Liver (tissue), 9 donors: ENCODE data around the gene SIGLEC12. TPM values are rescaled to one million over a fixed set of nuclear protein-coding genes. Genes with fewer than 3 reads are reported as not detected.

Experiments
- DNase-seq: peaks from one replicate; pipeline ENCODE4 v3.0.0-alpha.2; 2017; ENCODE audit warnings: low spot score
- H3K27ac ChIP-seq, 2 donors: one replicate each; pipeline ENCODE4 v1.7.0; 2013; ENCODE audit warnings: inconsistent platforms in 2 of 2, low read length in 2 of 2, control low read depth in 1 of 2, low read depth in 1 of 2, mild to moderate bottlenecking in 1 of 2
- H3K27me3 ChIP-seq, 4 donors: one replicate each; pipeline versions ENCODE4 v1.6.1 to v1.7.0; 2013; ENCODE audit warnings: low read length in 3 of 4, inconsistent platforms in 1 of 4, mild to moderate bottlenecking in 1 of 4, moderate library complexity in 1 of 4; ENCODE audit not compliant: control insufficient read depth in 4 of 4, insufficient read depth in 4 of 4
- H3K36me3 ChIP-seq, 4 donors: one replicate each; pipeline versions ENCODE4 v1.6.1 to v1.7.0; 2013; ENCODE audit warnings: low read length in 3 of 4, mild to moderate bottlenecking in 3 of 4, low read depth in 1 of 4, moderate library complexity in 1 of 4; ENCODE audit not compliant: control insufficient read depth in 4 of 4, insufficient read depth in 3 of 4
- H3K4me1 ChIP-seq, 4 donors: one replicate each; pipeline versions ENCODE4 v1.6.1 to v1.7.0; 2013; ENCODE audit warnings: low read length in 3 of 4, mild to moderate bottlenecking in 3 of 4, moderate library complexity in 1 of 4; ENCODE audit not compliant: control insufficient read depth in 4 of 4, insufficient read depth in 4 of 4
- H3K4me3 ChIP-seq, 3 donors: one replicate each; pipeline versions ENCODE4 v1.6.1 to v1.7.0; 2013; ENCODE audit warnings: low read length in 3 of 3, control low read depth in 1 of 3, low read depth in 1 of 3, mild to moderate bottlenecking in 1 of 3
- H3K9ac ChIP-seq, 2 donors: one replicate each; pipeline ENCODE4 v1.7.0; 2013; ENCODE audit warnings: low read length in 2 of 2, mild to moderate bottlenecking in 2 of 2, moderate library complexity in 2 of 2, control low read depth in 1 of 2, low read depth in 1 of 2
- H3K9me3 ChIP-seq, 4 donors: one replicate each; pipeline versions ENCODE4 v1.6.1 to v1.7.0; 2013; ENCODE audit warnings: low read length in 3 of 4; ENCODE audit not compliant: control insufficient read depth in 4 of 4
- EGR1 ChIP-seq, 2 donors: IDR thresholded peaks; 2 replicates each; pipeline ENCODE4 v1.6.1; 2016 to 2018; ENCODE audit warnings: antibody characterized with exemption in 2 of 2, low read depth in 2 of 2
- FOXA1 ChIP-seq: IDR thresholded peaks from 2 replicates; pipeline ENCODE4 v1.6.1; 2016; ENCODE audit warnings: antibody characterized with exemption
- FOXA2 ChIP-seq: IDR thresholded peaks from 2 replicates; pipeline ENCODE4 v1.6.1; 2016; ENCODE audit warnings: antibody characterized with exemption
- GABPA ChIP-seq, 2 donors: IDR thresholded peaks in 1 of 2; conservative IDR thresholded peaks in 1 of 2; 2 replicates each; pipeline ENCODE4 v1.6.1; 2016; ENCODE audit warnings: antibody characterized with exemption in 2 of 2, mild to moderate bottlenecking in 1 of 2, moderate library complexity in 1 of 2
- HNF4A ChIP-seq, 2 donors: conservative IDR thresholded peaks; 2 replicates each; pipeline ENCODE4 v1.6.1; 2016; ENCODE audit warnings: antibody characterized with exemption in 2 of 2, mild to moderate bottlenecking in 2 of 2
- HNF4G ChIP-seq: IDR thresholded peaks from 2 replicates; pipeline ENCODE4 v1.6.1; 2016; ENCODE audit warnings: antibody characterized with exemption
- JUND ChIP-seq, 2 donors: IDR thresholded peaks; 2 replicates each; pipeline ENCODE4 v1.6.1; 2016; ENCODE audit warnings: antibody characterized with exemption in 2 of 2
- NR2F2 ChIP-seq: IDR thresholded peaks from 2 replicates; pipeline ENCODE4 v1.6.1; 2016; ENCODE audit warnings: antibody characterized with exemption
- RAD21 ChIP-seq, 2 donors: IDR thresholded peaks; 2 replicates each; pipeline ENCODE4 v1.6.1; 2016; ENCODE audit warnings: antibody characterized with exemption in 2 of 2, mild to moderate bottlenecking in 2 of 2
- RXRA ChIP-seq, 2 donors: IDR thresholded peaks; 2 replicates each; pipeline ENCODE4 v1.6.1; 2017 to 2018; ENCODE audit warnings: antibody characterized with exemption in 2 of 2, mild to moderate bottlenecking in 1 of 2
- SP1 ChIP-seq: IDR thresholded peaks from 2 replicates; pipeline ENCODE4 v1.6.1; 2018; ENCODE audit warnings: antibody characterized with exemption, mild to moderate bottlenecking
- TAF1 ChIP-seq: conservative IDR thresholded peaks from 2 replicates; pipeline ENCODE4 v1.6.1; 2016; ENCODE audit warnings: antibody characterized with exemption, mild to moderate bottlenecking
- YY1 ChIP-seq: IDR thresholded peaks from 2 replicates; pipeline ENCODE4 v1.6.1; 2016; ENCODE audit warnings: antibody characterized with exemption, mild to moderate bottlenecking
- WGBS: extraction: QIAGEN DNeasy Blood & Tissue Kit; methylation state at CpG from one replicate; pipeline ENCODE4 v1.1.7; 2013; 5-methylcytosine and 5-hydroxymethylcytosine counted together
- polyA plus RNA-seq, 2 donors: library from polyadenylated mRNA; stranded (reverse) in 1 of 2; unstranded in 1 of 2; fragments of 200-250 nt in 1 of 2; fragments of >200 nt in 1 of 2; fragmentation: Nextera tagmentation in 1 of 2; extraction: Ambion mirVana in 1 of 2; gene quantifications; one replicate each; pipeline versions ENCODE4 v1.2.1 to v1.2.3, GENCODE V29; 2013 to 2015
- total RNA-seq, 2 donors: library from RNA; depleted of rRNA; stranded (reverse); fragments of >200 nt; gene quantifications; one replicate each; pipeline ENCODE4 v1.2.3, GENCODE V29; 2014
- TF ChIP-seq, protein P1 (sequence below): IDR thresholded peaks from 2 replicates; pipeline ENCODE4 v1.6.1; 2016; ENCODE audit warnings: antibody characterized with exemption
- TF ChIP-seq, protein P2 (sequence below): IDR thresholded peaks from 2 replicates; pipeline ENCODE4 v1.6.1; 2016; ENCODE audit warnings: antibody characterized with exemption
- TF ChIP-seq, protein P3 (sequence below): IDR thresholded peaks from 2 replicates; pipeline ENCODE4 v1.6.1; 2016; ENCODE audit warnings: antibody characterized with exemption
- TF ChIP-seq, protein P4 (sequence below): IDR thresholded peaks from 2 replicates; pipeline ENCODE4 v1.6.1; 2016; ENCODE audit warnings: antibody characterized with exemption, mild to moderate bottlenecking
- TF ChIP-seq, protein P5 (sequence below): fragments of 150-350 bp; IDR thresholded peaks from 2 replicates; pipeline ENCODE4 v1.5.1; 2017; ENCODE audit warnings: improper control_type of control experiment, low read depth, low read length; ENCODE audit not compliant: missing input control
- donor health status: healthy.
- donor health status: healthy.
- donor health status: healthy.
- donor health status: healthy.
- donor health status: healthy.

The SIGLEC12 gene
- total and polyA plus RNA-seq, 4 donors, result 0.05 to 5.0 (median 0.52) TPM

DNA sequence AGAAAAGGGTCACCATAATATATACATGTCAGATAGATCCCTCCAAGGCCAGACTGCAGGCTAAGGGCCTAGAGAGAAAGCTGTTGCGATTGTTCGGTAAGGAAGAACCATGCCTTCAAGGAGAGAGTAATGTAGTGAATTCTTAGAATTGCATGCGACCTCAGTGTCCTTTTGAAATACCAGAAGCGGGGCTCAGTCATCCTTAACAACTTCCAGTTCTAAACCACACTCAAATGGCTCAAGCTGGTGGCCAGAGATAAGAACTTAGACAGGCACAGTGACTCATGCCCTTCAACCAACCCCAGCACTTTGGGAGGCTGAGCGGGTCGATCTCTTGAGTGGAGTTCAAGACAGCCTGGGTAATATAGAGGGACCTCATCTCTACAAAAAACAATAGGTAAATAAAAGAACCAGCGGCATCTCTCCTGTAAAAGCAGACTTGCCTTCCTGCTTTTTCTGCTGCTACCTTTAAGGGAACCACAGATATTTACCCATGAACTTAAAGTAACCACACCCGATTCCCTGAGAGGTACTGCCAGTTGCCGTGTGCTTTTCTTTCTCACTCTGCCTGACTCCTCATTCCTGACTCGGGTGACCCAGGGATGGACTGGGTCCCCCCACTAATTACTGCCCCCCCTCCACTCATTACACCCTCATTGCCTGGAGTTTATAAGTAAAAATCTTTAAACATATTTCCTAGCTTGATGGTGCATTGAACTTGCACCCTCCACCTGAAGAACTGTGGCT, 45.2 kb upstream of the SIGLEC12 start:
- H3K9ac ChIP-seq, result no peak overlapping the region
- H3K27ac ChIP-seq, result no peak overlapping the region
- TF ChIP-seq, protein P1, sequence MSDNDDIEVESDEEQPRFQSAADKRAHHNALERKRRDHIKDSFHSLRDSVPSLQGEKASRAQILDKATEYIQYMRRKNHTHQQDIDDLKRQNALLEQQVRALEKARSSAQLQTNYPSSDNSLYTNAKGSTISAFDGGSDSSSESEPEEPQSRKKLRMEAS, result no peak
- TF ChIP-seq FOXA2, result no peak
- no peak for TF ChIP-seq HNF4G
- no peak for TF ChIP-seq RXRA (IDR thresholded peaks at IDR 0.05)
- no peak for TF ChIP-seq TAF1
- no peak for TF ChIP-seq JUND (IDR thresholded peaks at IDR 0.05)
- TF ChIP-seq EGR1 (IDR thresholded peaks at IDR 0.05; ENCODE audit: low read depth in 2 of 2), result no peak
- TF ChIP-seq NR2F2, result no peak
- TF ChIP-seq RAD21 (IDR thresholded peaks at IDR 0.05), result no peak
- no peak for TF ChIP-seq SP1
- no peak for TF ChIP-seq FOXA1
- TF ChIP-seq, protein P2, sequence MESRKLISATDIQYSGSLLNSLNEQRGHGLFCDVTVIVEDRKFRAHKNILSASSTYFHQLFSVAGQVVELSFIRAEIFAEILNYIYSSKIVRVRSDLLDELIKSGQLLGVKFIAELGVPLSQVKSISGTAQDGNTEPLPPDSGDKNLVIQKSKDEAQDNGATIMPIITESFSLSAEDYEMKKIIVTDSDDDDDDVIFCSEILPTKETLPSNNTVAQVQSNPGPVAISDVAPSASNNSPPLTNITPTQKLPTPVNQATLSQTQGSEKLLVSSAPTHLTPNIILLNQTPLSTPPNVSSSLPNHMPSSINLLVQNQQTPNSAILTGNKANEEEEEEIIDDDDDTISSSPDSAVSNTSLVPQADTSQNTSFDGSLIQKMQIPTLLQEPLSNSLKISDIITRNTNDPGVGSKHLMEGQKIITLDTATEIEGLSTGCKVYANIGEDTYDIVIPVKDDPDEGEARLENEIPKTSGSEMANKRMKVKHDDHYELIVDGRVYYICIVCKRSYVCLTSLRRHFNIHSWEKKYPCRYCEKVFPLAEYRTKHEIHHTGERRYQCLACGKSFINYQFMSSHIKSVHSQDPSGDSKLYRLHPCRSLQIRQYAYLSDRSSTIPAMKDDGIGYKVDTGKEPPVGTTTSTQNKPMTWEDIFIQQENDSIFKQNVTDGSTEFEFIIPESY, result no peak
- TF ChIP-seq HNF4A (conservative IDR thresholded peaks at IDR 0.05), result no peak
- TF ChIP-seq, protein P3, sequence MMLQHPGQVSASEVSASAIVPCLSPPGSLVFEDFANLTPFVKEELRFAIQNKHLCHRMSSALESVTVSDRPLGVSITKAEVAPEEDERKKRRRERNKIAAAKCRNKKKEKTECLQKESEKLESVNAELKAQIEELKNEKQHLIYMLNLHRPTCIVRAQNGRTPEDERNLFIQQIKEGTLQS, result no peak
- no peak for TF ChIP-seq GABPA (IDR thresholded peaks at IDR 0.05 in 1 of 2, conservative IDR thresholded peaks at IDR 0.05 in 1 of 2)
- no peak for TF ChIP-seq YY1
- no peaks in the 10 kb centered on the region for H3K9me3 ChIP-seq
- DNase-seq, result peak; percentile 71
- no peaks in the 10 kb centered on the region for H3K4me1 ChIP-seq
- peaks cover 0 to 4% (median 0%) of the 10 kb centered on the region in 4 donors for H3K27me3 ChIP-seq
- no peaks in the 10 kb centered on the region for H3K36me3 ChIP-seq
- H3K4me3 ChIP-seq, result no peak overlapping the region
- 47% methylated on average over 10 of the region's 10 CpGs for WGBS

- no peak overlapping the region for H3K27ac ChIP-seq
- H3K4me3 ChIP-seq, result no peak overlapping the region
- no peaks in the 10 kb centered on the region for H3K4me1 ChIP-seq
- H3K27me3 ChIP-seq, result peaks cover 0 to 4% (median 0%) of the 10 kb centered on the region in 4 donors
- no peaks in the 10 kb centered on the region for H3K36me3 ChIP-seq
- no peak for TF ChIP-seq TAF1
- TF ChIP-seq, protein P4, sequence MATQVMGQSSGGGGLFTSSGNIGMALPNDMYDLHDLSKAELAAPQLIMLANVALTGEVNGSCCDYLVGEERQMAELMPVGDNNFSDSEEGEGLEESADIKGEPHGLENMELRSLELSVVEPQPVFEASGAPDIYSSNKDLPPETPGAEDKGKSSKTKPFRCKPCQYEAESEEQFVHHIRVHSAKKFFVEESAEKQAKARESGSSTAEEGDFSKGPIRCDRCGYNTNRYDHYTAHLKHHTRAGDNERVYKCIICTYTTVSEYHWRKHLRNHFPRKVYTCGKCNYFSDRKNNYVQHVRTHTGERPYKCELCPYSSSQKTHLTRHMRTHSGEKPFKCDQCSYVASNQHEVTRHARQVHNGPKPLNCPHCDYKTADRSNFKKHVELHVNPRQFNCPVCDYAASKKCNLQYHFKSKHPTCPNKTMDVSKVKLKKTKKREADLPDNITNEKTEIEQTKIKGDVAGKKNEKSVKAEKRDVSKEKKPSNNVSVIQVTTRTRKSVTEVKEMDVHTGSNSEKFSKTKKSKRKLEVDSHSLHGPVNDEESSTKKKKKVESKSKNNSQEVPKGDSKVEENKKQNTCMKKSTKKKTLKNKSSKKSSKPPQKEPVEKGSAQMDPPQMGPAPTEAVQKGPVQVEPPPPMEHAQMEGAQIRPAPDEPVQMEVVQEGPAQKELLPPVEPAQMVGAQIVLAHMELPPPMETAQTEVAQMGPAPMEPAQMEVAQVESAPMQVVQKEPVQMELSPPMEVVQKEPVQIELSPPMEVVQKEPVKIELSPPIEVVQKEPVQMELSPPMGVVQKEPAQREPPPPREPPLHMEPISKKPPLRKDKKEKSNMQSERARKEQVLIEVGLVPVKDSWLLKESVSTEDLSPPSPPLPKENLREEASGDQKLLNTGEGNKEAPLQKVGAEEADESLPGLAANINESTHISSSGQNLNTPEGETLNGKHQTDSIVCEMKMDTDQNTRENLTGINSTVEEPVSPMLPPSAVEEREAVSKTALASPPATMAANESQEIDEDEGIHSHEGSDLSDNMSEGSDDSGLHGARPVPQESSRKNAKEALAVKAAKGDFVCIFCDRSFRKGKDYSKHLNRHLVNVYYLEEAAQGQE, result no peak
- TF ChIP-seq, protein P5, sequence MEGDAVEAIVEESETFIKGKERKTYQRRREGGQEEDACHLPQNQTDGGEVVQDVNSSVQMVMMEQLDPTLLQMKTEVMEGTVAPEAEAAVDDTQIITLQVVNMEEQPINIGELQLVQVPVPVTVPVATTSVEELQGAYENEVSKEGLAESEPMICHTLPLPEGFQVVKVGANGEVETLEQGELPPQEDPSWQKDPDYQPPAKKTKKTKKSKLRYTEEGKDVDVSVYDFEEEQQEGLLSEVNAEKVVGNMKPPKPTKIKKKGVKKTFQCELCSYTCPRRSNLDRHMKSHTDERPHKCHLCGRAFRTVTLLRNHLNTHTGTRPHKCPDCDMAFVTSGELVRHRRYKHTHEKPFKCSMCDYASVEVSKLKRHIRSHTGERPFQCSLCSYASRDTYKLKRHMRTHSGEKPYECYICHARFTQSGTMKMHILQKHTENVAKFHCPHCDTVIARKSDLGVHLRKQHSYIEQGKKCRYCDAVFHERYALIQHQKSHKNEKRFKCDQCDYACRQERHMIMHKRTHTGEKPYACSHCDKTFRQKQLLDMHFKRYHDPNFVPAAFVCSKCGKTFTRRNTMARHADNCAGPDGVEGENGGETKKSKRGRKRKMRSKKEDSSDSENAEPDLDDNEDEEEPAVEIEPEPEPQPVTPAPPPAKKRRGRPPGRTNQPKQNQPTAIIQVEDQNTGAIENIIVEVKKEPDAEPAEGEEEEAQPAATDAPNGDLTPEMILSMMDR, result no peak
- TF ChIP-seq HNF4G, result no peak
- 59% methylated on average over 5 of the region's 5 CpGs for WGBS
- no peak overlapping the region for H3K9ac ChIP-seq
- peak; percentile 51 for DNase-seq
- H3K9me3 ChIP-seq, result no peaks in the 10 kb centered on the region
Measured at GRCh38 chr19:51546107-51546649, 44.6 kb upstream of the SIGLEC12 start.
